K562 (cell line): ENCODE measurements around the gene ITGAX. TPM values are rescaled to one million over a fixed set of nuclear protein-coding genes. Genes with fewer than 3 reads are reported as not detected.

Experiments
- EGR1 ChIP-seq: fragments of 450-650 bp; conservative IDR thresholded peaks from 2 replicates; pipeline ENCODE4 v1.6.1; 2017; ENCODE audit warnings: mild to moderate bottlenecking
- MGA ChIP-seq: fragments of 450-650 bp; IDR thresholded peaks from 2 replicates; pipeline ENCODE4 v1.6.1; 2016; ENCODE audit warnings: mild to moderate bottlenecking, moderate library complexity
- PPARD ChIP-seq: fragments of 250-450 bp; sonication (Bioruptor Pico); IDR thresholded peaks from 2 replicates; pipeline ENCODE4 v1.8.0; 2022; ENCODE audit warnings: inconsistent platforms, mild to moderate bottlenecking, moderate library complexity
- SIN3B ChIP-seq: fragments of 450-650 bp; IDR thresholded peaks from 2 replicates; pipeline ENCODE4 v1.6.1; 2017; ENCODE audit warnings: low read depth, mild to moderate bottlenecking, moderate library complexity
- ZNF143 ChIP-seq: sonication (generic); formaldehyde crosslinking; IDR thresholded peaks from 2 replicates; pipeline ENCODE4 v1.9.0; 2022; ENCODE audit warnings: mild to moderate bottlenecking, missing genetic modification reagents
- ZNF316 ChIP-seq: fragments of 450-650 bp; IDR thresholded peaks from 2 replicates; pipeline ENCODE4 v1.6.1; 2016
- ZNF41 ChIP-seq: fragments of 250-450 bp; sonication (Bioruptor Pico); conservative IDR thresholded peaks from 2 replicates; pipeline ENCODE4 v1.4.0; 2020; ENCODE audit warnings: mild to moderate bottlenecking
- polyA plus RNA-seq, 8 experiments: library from polyadenylated mRNA; depleted of rRNA in 4 of 8; stranded (reverse) in 5 of 8; unstranded in 3 of 8; fragments of >200 nt; fragmentation: Nextera tagmentation in 2 of 8; fragmentation: Illumina TruSeq in 1 of 8; extraction: Ambion mirVana in 2 of 8; extraction: Trizol in 1 of 8; gene quantifications; 2 replicates each; pipeline versions ENCODE4 v1.2.1 to v1.2.3, GENCODE V29; 2011 to 2014; ENCODE audit warnings: inconsistent platforms in 1 of 8, missing spikeins in 1 of 8
- total RNA-seq, 7 experiments: library from RNA; depleted of rRNA in 6 of 7; stranded (reverse); fragments of >200 nt in 6 of 7; fragmentation: Illumina TruSeq in 2 of 7; extraction: Trizol in 2 of 7; gene quantifications; 2 replicates each; pipeline versions ENCODE4 v1.2.1 to v1.2.3, GENCODE V29; 2011 to 2021; ENCODE audit warnings: low replicate concordance in 1 of 7
- TF ChIP-seq, protein P1 (sequence below): fragments of 250-450 bp; sonication (Bioruptor Pico); IDR thresholded peaks from 2 replicates; pipeline ENCODE4 v1.5.0; 2022; ENCODE audit warnings: mild to moderate bottlenecking

The ITGAX gene
- total and polyA plus RNA-seq, 9 of the 15 experiments (the other 6 are each of a cell fraction or from before 2014, with no cell fraction given), result 0.03 to 0.58 (median 0.14) TPM

- TF ChIP-seq MGA, result no peak
- TF ChIP-seq ZNF41 (CRISPR knock-in tag), result no peak
- TF ChIP-seq PPARD, result no peak
- no peak for TF ChIP-seq ZNF316
- no peak for TF ChIP-seq ZNF143 (CRISPR knock-in tag)
- TF ChIP-seq EGR1, result no peak
- TF ChIP-seq, protein P1, sequence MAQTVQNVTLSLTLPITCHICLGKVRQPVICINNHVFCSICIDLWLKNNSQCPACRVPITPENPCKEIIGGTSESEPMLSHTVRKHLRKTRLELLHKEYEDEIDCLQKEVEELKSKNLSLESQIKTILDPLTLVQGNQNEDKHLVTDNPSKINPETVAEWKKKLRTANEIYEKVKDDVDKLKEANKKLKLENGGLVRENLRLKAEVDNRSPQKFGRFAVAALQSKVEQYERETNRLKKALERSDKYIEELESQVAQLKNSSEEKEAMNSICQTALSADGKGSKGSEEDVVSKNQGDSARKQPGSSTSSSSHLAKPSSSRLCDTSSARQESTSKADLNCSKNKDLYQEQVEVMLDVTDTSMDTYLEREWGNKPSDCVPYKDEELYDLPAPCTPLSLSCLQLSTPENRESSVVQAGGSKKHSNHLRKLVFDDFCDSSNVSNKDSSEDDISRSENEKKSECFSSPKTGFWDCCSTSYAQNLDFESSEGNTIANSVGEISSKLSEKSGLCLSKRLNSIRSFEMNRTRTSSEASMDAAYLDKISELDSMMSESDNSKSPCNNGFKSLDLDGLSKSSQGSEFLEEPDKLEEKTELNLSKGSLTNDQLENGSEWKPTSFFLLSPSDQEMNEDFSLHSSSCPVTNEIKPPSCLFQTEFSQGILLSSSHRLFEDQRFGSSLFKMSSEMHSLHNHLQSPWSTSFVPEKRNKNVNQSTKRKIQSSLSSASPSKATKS, result no peak
- TF ChIP-seq SIN3B, result no peak
Observed at GRCh38 chr16:31380201-31380600, 25.2 kb downstream of the ITGAX start (continued).
